Esophagus squamous epithelium (tissue), 5 donors: Measurements from ENCODE around the gene SLC26A3. TPM values are rescaled to one million over a fixed set of nuclear protein-coding genes. Genes with fewer than 3 reads are reported as not detected.

ENCODE experiments used
- DNase-seq: peaks from one replicate; lab custom pipeline; 2025; lab: John Stamatoyannopoulos, UW
- H3K27ac ChIP-seq, 4 donors: fragments of 200-600 bp; sonication (generic); one replicate each; pipeline ENCODE4 v1.5.1; 2016 to 2019; ENCODE audit warnings: mild to moderate bottlenecking in 1 of 4
- H3K27me3 ChIP-seq, 4 donors: fragments of 200-600 bp; sonication (generic); 1 replicate in 3 of 4; 2 replicates in 1 of 4; pipeline versions ENCODE4 v1.5.1 to v1.6.0; 2017 to 2021; ENCODE audit warnings: antibody characterized with exemption in 1 of 4
- H3K36me3 ChIP-seq, 3 donors: fragments of 200-600 bp; sonication (generic); one replicate each; pipeline ENCODE4 v1.5.1; 2016 to 2019
- H3K4me1 ChIP-seq, 3 donors: fragments of 200-600 bp; sonication (generic); one replicate each; pipeline ENCODE4 v1.5.1; 2017 to 2019
- H3K4me3 ChIP-seq, 4 donors: fragments of 200-600 bp; sonication (generic); 1 replicate in 3 of 4; 2 replicates in 1 of 4; pipeline ENCODE4 v1.5.1; 2016 to 2019; ENCODE audit warnings: mild to moderate bottlenecking in 2 of 4, moderate library complexity in 1 of 4
- H3K9me3 ChIP-seq, 3 donors: fragments of 200-600 bp; sonication (generic); one replicate each; pipeline ENCODE4 v1.5.1; 2016 to 2019
- POLR2A ChIP-seq, 4 donors: fragments of 450-650 bp; IDR thresholded peaks; one replicate each; pipeline ENCODE4 v1.6.1; 2017; ENCODE audit warnings: antibody characterized with exemption in 4 of 4, mild to moderate bottlenecking in 4 of 4, moderate library complexity in 3 of 4
- WGBS, 2 donors: methylation state at CpG; one replicate each; pipeline ENCODE4 v1.1.5; 2018; 5-methylcytosine and 5-hydroxymethylcytosine counted together
- intact Hi-C: fragments of 100-400 bp; cut with DNase I; formaldehyde crosslinking; loops from one replicate; pipeline ENCODE4 v1.15.0; 2022
- total RNA-seq, 4 donors: library from RNA; depleted of rRNA; stranded (reverse); fragments of >200 nt; gene quantifications; one replicate each; pipeline ENCODE4 v1.1.0, GENCODE V29; 2016
- TF ChIP-seq, protein P1 (sequence below), 6 experiments: fragments of 450-650 bp in 4 of 6; fragments of 200-600 bp in 2 of 6; sonication (generic) in 2 of 6; IDR thresholded peaks; one replicate each; pipeline ENCODE4 v1.5.1; 2016 to 2019; ENCODE audit warnings: antibody characterized with exemption in 6 of 6, mild to moderate bottlenecking in 4 of 6, moderate library complexity in 4 of 6
- donor health status: DM: yes; HTN: yes; CAD: no.

SLC26A3 gene
- total RNA-seq, 4 donors from 2014 or later: not detected

DNA sequence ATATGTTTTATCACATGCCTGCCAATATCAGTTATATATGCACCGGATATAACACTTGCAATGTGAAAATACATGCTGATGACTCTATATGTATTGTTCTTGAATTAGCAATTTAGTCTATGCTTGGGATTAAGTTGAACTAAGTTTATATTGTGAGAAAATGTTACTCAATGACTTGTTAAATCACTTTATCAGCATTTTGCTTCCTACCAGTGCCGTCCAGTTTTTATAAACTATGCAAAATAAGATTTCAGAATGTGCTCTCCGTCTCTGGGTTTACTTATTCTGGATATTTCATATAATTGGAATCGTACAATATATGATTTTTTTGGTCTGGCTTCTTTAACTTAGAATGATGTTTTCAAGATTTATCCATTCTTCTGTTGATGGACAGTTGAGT is 25.5 kb upstream of the SLC26A3 start:
- DNase-seq: no peak
- no peak overlapping the region for H3K4me3 ChIP-seq
- H3K27me3 ChIP-seq: no peaks in the 10 kb centered on the region
- no peaks in the 10 kb centered on the region for H3K36me3 ChIP-seq
- intact Hi-C loops: no loop called here
- H3K4me1 ChIP-seq: no peaks in the 10 kb centered on the region
- H3K27ac ChIP-seq: no peak overlapping the region
- TF ChIP-seq, protein P1, sequence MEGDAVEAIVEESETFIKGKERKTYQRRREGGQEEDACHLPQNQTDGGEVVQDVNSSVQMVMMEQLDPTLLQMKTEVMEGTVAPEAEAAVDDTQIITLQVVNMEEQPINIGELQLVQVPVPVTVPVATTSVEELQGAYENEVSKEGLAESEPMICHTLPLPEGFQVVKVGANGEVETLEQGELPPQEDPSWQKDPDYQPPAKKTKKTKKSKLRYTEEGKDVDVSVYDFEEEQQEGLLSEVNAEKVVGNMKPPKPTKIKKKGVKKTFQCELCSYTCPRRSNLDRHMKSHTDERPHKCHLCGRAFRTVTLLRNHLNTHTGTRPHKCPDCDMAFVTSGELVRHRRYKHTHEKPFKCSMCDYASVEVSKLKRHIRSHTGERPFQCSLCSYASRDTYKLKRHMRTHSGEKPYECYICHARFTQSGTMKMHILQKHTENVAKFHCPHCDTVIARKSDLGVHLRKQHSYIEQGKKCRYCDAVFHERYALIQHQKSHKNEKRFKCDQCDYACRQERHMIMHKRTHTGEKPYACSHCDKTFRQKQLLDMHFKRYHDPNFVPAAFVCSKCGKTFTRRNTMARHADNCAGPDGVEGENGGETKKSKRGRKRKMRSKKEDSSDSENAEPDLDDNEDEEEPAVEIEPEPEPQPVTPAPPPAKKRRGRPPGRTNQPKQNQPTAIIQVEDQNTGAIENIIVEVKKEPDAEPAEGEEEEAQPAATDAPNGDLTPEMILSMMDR (IDR thresholded peaks at IDR 0.05): no peak
- no peak for TF ChIP-seq POLR2A (IDR thresholded peaks at IDR 0.05)
- peaks cover 0 to 4% (median 0%) of the 10 kb centered on the region in 3 donors for H3K9me3 ChIP-seq
- WGBS, 2 donors: 80 to 81% methylated on average over 4 of the region's 4 CpGs

DNA sequence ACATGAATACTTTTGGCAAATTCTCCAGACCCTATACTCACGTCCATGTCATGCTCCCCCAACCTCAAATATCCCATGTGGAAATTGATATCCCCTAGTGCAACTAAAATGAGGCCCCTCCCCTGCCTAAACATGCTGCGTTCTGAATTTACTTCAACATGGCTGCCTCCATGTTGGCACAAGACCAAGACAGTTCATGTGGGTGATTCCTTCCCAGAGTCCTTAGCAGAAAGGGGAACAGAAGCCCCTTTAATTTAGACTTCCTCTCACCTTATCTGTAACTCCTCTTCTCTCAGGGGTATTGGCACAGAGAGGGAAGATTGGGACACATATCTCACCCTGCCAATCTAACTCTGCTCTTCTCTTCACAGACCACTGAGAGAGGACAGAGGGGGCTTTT is 24.5 kb upstream of the SLC26A3 start:
- no peaks in the 10 kb centered on the region for H3K36me3 ChIP-seq
- H3K4me1 ChIP-seq: no peaks in the 10 kb centered on the region
- 63 to 69% methylated on average over 2 of the region's 2 CpGs for WGBS, 2 donors
- H3K4me3 ChIP-seq: no peak overlapping the region
- peaks cover 0 to 4% (median 0%) of the 10 kb centered on the region in 3 donors for H3K9me3 ChIP-seq
- intact Hi-C loops: no loop called here
- no peak overlapping the region for H3K27ac ChIP-seq
- no peak for TF ChIP-seq POLR2A (IDR thresholded peaks at IDR 0.05)
- TF ChIP-seq, protein P1 (IDR thresholded peaks at IDR 0.05): no peak
- H3K27me3 ChIP-seq: no peaks in the 10 kb centered on the region
- no peak for DNase-seq

DNA sequence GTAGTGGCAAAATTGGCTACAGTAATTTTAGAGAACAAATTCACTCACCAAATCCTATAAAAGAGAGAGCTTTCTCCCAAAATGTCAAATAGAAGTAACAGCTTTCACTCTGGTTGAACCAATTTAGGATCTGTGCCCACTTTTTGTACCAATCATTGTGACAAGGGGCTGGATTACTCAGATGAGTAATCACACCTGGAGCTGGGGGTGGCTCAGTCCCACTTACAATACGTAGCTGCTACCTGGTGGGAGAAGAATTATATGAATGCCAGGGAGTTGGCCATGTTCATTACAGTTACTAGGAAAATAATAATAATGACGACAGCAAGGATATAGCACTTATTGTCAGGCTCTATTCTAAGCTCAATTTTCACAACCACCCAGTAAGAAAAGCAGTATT is 23.4 kb upstream of the SLC26A3 start:
- Histone ChIP-seq H3K9me3 (peaks cover 0 to 4% (median 0%) of the 10 kb centered on the region in 3 donors), H3K27me3 (no peaks in the 10 kb centered on the region), H3K27ac (no peak overlapping the region), H3K36me3 (no peaks in the 10 kb centered on the region), H3K4me1 (no peaks in the 10 kb centered on the region), H3K4me3 (no peak overlapping the region)
- TF ChIP-seq POLR2A (IDR thresholded peaks at IDR 0.05): no peak
- TF ChIP-seq, protein P1 (IDR thresholded peaks at IDR 0.05): no peak
- intact Hi-C loops: no loop called here
- 64% methylated on average over 2 of the region's 2 CpGs for WGBS, 2 donors
- no peak for DNase-seq

DNA sequence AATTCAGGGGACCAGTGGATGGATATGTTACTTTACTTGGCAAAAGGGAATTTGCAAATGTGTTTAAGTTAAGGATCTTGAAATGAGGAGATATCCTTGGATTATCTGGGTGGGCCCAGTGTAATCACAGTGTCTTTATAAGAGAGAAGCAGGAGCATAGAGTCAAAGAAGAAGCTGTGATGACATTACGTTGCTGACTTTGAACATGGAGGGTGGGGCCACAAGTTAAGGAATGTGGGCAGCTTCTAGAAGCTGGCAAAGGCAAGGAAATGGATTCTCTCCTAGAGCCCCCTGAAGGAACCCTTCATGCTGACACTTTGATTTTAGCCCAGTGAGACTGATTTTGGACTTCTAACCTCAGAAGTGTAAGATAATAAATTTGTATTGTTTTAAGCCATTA is 21.8 kb upstream of the SLC26A3 start:
- H3K27me3 ChIP-seq: no peaks in the 10 kb centered on the region
- no peaks in the 10 kb centered on the region for H3K36me3 ChIP-seq
- no peak overlapping the region for H3K27ac ChIP-seq
- no peak overlapping the region for H3K4me3 ChIP-seq
- H3K4me1 ChIP-seq: no peaks in the 10 kb centered on the region
- intact Hi-C loops: no loop called here
- WGBS, 2 donors: 73 to 77% methylated on average over 1 of the region's 1 CpG
- peaks cover 0 to 4% (median 0%) of the 10 kb centered on the region in 3 donors for H3K9me3 ChIP-seq
- TF ChIP-seq, protein P1 (IDR thresholded peaks at IDR 0.05): no peak
- TF ChIP-seq POLR2A (IDR thresholded peaks at IDR 0.05): no peak
- DNase-seq: no peak

GRCh38 chr7:107818622-107819021 is 15.6 kb upstream of the SLC26A3 start:
- 48 to 50% methylated on average over 2 of the region's 2 CpGs for WGBS, 2 donors
- Histone ChIP-seq H3K27me3 (no peaks in the 10 kb centered on the region), H3K4me3 (no peak overlapping the region), H3K9me3 (no peaks in the 10 kb centered on the region), H3K4me1 (peaks cover 0 to 7% (median 0%) of the 10 kb centered on the region in 3 donors), H3K36me3 (no peaks in the 10 kb centered on the region), H3K27ac (no peak overlapping the region)
- no peak for DNase-seq
- TF ChIP-seq, protein P1 (IDR thresholded peaks at IDR 0.05): no peak
- no peak for TF ChIP-seq POLR2A (IDR thresholded peaks at IDR 0.05)
- intact Hi-C loops: no loop called here
